Heart right ventricle (tissue), 16 donors: ENCODE results near the gene HS3ST5. TPM values are rescaled to one million over a fixed set of nuclear protein-coding genes. Genes with fewer than 3 reads are reported as not detected.

Experiments
- ATAC-seq, 8 donors: fragments of 200-7000 bp; cut with Tn5 transposase; one replicate each; pipeline ENCODE4 v1.9.1; 2020; ENCODE audit warnings: mild to moderate bottlenecking in 8 of 8, moderate library complexity in 8 of 8, moderate number of reproducible peaks in 1 of 8
- DNase-seq, 2 donors: peaks; one replicate each; pipeline ENCODE4 v3.0.0-alpha.2; 2020
- H3K27ac ChIP-seq, 10 donors: fragments of 200-600 bp; sonication (generic) in 2 of 10; one replicate each; pipeline versions ENCODE4 v1.5.0 to v1.8.0; 2020 to 2022; ENCODE audit warnings: mild to moderate bottlenecking in 3 of 10
- H3K27me3 ChIP-seq, 7 donors: fragments of 200-600 bp; one replicate each; pipeline ENCODE4 v1.8.0; 2021 to 2022; ENCODE audit warnings: mild to moderate bottlenecking in 2 of 7
- H3K36me3 ChIP-seq, 9 donors: fragments of 200-600 bp; sonication (generic) in 1 of 9; one replicate each; pipeline versions ENCODE4 v1.5.0 to v1.8.0; 2020 to 2022; ENCODE audit warnings: mild to moderate bottlenecking in 2 of 9
- H3K4me1 ChIP-seq, 9 donors: fragments of 200-600 bp; sonication (generic) in 1 of 9; one replicate each; pipeline versions ENCODE4 v1.5.0 to v1.8.0; 2020 to 2022; ENCODE audit warnings: mild to moderate bottlenecking in 4 of 9
- H3K4me3 ChIP-seq, 10 donors: fragments of 200-600 bp; sonication (generic) in 2 of 10; one replicate each; pipeline versions ENCODE4 v1.5.0 to v1.8.0; 2020 to 2022; ENCODE audit warnings: mild to moderate bottlenecking in 7 of 10, moderate library complexity in 2 of 10
- H3K9me3 ChIP-seq, 11 donors: fragments of 200-600 bp in 10 of 11; sonication (generic) in 2 of 11; one replicate each; pipeline versions ENCODE4 v1.5.0 to v1.8.0; 2013 to 2022; ENCODE audit warnings: mild to moderate bottlenecking in 2 of 11, control low read depth in 1 of 11, moderate library complexity in 1 of 11
- WGBS, 2 donors: extraction: QIAGEN DNeasy Blood & Tissue Kit; methylation state at CpG; one replicate each; pipeline ENCODE4 v1.1.7; 2013; ENCODE audit warnings: inconsistent platforms in 1 of 2; 5-methylcytosine and 5-hydroxymethylcytosine counted together
- intact Hi-C, 10 donors: fragments of 100-400 bp; cut with DNase I; formaldehyde crosslinking; loops; one replicate each; pipeline versions ENCODE4 v1.11.1 to v1.14.2; 2022
- polyA plus RNA-seq, 2 donors: library from polyadenylated mRNA; stranded (reverse); fragments of 200-250 nt; gene quantifications; one replicate each; pipeline ENCODE4 v1.2.3, GENCODE V29; 2013
- total RNA-seq, 10 donors: library from RNA; stranded (reverse); fragmentation: NEBNext Ultra II Directional in 3 of 10; extraction: Animal tissue kit (Norgen Biotek cat#: 25700) in 3 of 10; gene quantifications; one replicate each; pipeline versions ENCODE4 v1.2.1 to v1.2.4, GENCODE V29; 2021 to 2023
- TF ChIP-seq, protein P1 (sequence below), 9 donors: fragments of 200-600 bp; sonication (generic) in 2 of 9; IDR thresholded peaks; one replicate each; pipeline versions ENCODE4 v1.5.0 to v1.8.0; 2021 to 2022; ENCODE audit warnings: antibody characterized with exemption in 9 of 9, mild to moderate bottlenecking in 5 of 9, moderate library complexity in 1 of 9
- donor health status: Arrhythmogenic right ventricular cardiomyopathy.
- donor health status: ischemic (EF 13 %, LVEDD 7.1; RV severe dilation, severe dysfunction).
- donor health status: healthy with polysubstance abuse.
- donor health status: DM: no; HTN: yes; CAD: no.
- donor health status: DM: no; HTN: no; CAD: no.
- donor health status: ischemic (EF 25% LVEDD 6.9; RV normal size, moderate dysfunction).
- donor health status: ischemic (EF 25% LVEDD 5.7; RV mildly dilated, moderate dysfunction).
- donor health status: healthy.
- donor health status: DM: yes; HTN: yes; CAD: no.
- donor health status: Ischemic cardiomyopathy.
- donor health status: ischemic (EF 35%, LVEDD 5.7; RV mildly dilated, moderate dysfunction).
- donor health status: nonischemic (EF 11% LVEDD 7.7; RV severe dilation, severe dysfunction).
- donor health status: DM: yes; HTN: yes; CAD: no.
- donor health status: PGD.
- donor health status: ischemic (EF 29% LVEDD 5.4; RV normal size, mild dysfunction).
- donor health status: nonischemic (EF 23%, LVEDD 6.1; RV moderate dilation, normal function).

Gene HS3ST5
- total and polyA plus RNA-seq, 12 donors = not detected

DNA sequence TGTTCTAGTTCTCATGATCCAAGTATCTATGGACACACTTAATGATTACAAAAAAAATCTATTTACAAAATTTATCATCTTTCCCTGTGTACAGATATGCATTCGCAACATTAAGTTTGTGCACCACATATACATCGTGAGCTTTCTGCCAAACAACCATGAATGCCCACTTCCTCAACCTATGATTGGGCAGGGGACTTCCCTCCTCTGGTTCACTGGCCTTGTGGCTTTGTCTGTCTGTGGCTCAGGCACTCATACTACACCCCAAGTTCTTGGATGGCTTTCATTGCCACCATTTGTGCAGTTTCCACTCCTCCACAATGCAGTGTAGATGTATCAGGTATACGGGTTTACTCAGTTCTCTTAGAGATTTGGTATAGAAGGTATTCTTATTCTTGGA lies 74.9 kb downstream of the HS3ST5 start:
- Histone ChIP-seq H3K9me3 (no peaks in the 10 kb centered on the region), H3K4me1 (no peaks in the 10 kb centered on the region), H3K4me3 (no peak overlapping the region), H3K27ac (no peak overlapping the region), H3K36me3 (no peaks in the 10 kb centered on the region), H3K27me3 (no peaks in the 10 kb centered on the region)
- TF ChIP-seq, protein P1, sequence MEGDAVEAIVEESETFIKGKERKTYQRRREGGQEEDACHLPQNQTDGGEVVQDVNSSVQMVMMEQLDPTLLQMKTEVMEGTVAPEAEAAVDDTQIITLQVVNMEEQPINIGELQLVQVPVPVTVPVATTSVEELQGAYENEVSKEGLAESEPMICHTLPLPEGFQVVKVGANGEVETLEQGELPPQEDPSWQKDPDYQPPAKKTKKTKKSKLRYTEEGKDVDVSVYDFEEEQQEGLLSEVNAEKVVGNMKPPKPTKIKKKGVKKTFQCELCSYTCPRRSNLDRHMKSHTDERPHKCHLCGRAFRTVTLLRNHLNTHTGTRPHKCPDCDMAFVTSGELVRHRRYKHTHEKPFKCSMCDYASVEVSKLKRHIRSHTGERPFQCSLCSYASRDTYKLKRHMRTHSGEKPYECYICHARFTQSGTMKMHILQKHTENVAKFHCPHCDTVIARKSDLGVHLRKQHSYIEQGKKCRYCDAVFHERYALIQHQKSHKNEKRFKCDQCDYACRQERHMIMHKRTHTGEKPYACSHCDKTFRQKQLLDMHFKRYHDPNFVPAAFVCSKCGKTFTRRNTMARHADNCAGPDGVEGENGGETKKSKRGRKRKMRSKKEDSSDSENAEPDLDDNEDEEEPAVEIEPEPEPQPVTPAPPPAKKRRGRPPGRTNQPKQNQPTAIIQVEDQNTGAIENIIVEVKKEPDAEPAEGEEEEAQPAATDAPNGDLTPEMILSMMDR (IDR thresholded peaks at IDR 0.05) = no peak
- intact Hi-C loops = no loop called here
- no peak for ATAC-seq
- no peak for DNase-seq
- WGBS, 2 donors = 92 to 97% methylated on average over 3 of the region's 3 CpGs

DNA sequence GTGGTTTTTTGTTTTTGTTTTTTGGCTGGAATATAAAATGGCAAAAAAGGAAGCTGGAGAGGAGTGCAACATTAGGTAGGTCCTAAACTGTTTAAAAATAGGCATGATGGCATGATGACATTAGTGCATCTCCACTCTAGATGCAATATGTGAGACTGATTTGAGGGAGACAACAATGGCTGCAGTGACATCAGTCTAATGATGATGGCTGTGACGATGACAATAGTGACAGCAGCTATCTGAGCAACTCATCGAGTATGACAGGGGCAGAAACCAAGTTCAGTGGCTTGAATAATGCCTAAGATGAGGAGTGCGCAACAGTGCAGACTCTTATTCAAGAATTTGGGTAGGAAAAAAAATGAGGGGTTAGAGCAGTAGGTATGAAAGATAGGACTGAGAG lies 82.0 kb downstream of the HS3ST5 start:
- TF ChIP-seq, protein P1 (IDR thresholded peaks at IDR 0.05) = no peak
- Histone ChIP-seq H3K4me1 (no peaks in the 10 kb centered on the region), H3K27me3 (no peaks in the 10 kb centered on the region), H3K36me3 (no peaks in the 10 kb centered on the region), H3K27ac (no peak overlapping the region), H3K4me3 (no peak overlapping the region), H3K9me3 (no peaks in the 10 kb centered on the region)
- 70 to 78% methylated on average over 3 of the region's 3 CpGs for WGBS, 2 donors
- intact Hi-C loops = no loop called here
- no peak for DNase-seq
- no peak for ATAC-seq

DNA sequence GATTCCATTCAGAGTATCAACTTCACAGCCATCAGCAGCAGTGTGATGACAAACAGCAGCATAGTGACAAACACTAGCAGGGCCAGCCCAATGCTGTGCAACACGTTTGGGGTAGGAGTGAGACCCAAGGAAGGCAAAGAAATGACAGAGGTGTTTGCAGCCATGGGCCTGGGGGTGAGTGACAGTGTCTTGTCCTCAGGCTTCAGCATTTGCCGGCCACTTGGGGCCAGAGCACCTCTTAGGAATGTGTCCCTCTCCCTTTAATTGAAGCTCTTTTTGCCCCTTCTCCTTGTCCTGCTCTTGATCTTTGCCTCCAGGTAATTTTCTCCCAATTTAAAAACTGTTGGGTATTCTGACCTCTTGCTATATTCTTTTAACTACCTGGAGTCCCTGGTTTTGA lies 84.4 kb downstream of the HS3ST5 start:
- Histone ChIP-seq H3K4me1 (no peaks in the 10 kb centered on the region), H3K36me3 (no peaks in the 10 kb centered on the region), H3K4me3 (no peak overlapping the region), H3K9me3 (no peaks in the 10 kb centered on the region), H3K27ac (no peak overlapping the region), H3K27me3 (no peaks in the 10 kb centered on the region)
- DNase-seq (no peak), ATAC-seq (no peak)
- intact Hi-C loops = no loop called here
- 39 to 45% methylated on average over 2 of the region's 2 CpGs for WGBS, 2 donors
- TF ChIP-seq, protein P1 (IDR thresholded peaks at IDR 0.05) = no peak

DNA sequence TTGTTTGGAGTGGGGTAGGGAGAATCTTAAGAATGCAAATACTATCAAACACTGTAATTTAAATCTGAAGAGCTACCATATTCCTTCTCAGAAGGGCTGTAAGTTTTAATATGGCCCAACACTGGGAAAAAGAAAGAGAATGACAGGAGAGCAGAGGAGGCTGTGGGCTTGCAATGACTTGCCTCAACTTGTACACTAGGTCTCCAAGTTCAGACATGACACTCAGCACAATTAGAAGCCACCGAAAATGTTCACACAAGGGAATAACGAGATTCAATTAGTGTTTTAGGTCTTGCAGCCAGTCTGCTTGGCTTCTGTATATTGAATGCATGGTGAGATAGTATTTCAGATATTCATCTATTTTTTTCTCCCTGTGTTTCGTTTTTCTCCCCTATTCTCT lies 89.4 kb downstream of the HS3ST5 start:
- intact Hi-C loops = no loop called here
- TF ChIP-seq, protein P1 (IDR thresholded peaks at IDR 0.05) = no peak
- Histone ChIP-seq H3K36me3 (no peaks in the 10 kb centered on the region), H3K9me3 (no peaks in the 10 kb centered on the region), H3K27me3 (no peaks in the 10 kb centered on the region), H3K27ac (no peak overlapping the region), H3K4me1 (no peaks in the 10 kb centered on the region), H3K4me3 (no peak overlapping the region)
- DNase-seq (no peak), ATAC-seq (no peak)
- WGBS, 2 donors = 80 to 84% methylated on average over 3 of the region's 3 CpGs

DNA sequence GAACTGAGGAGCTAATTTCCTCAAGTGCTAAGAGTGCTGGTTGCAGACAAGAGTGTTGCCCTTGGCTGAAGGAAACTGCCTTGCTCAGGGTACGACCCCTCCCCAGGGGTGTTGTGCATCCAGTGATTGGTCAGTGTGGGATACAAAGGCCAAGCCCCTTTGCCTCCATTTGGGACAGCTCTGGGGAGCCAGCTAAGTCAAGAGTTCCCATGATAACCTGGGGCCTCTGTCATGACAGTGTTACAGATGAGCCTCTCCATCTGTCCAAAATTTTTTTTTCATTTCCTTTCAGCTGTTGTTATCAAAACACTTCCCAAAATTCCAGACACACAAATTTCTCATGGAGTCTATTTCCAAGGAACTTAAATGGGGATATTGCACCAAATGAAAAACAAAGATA lies 93.3 kb downstream of the HS3ST5 start:
- WGBS, 2 donors = 58 to 60% methylated on average over 1 of the region's 1 CpG
- Histone ChIP-seq H3K27ac (no peak overlapping the region), H3K4me1 (no peaks in the 10 kb centered on the region), H3K36me3 (no peaks in the 10 kb centered on the region), H3K27me3 (no peaks in the 10 kb centered on the region), H3K9me3 (no peaks in the 10 kb centered on the region), H3K4me3 (no peak overlapping the region)
- intact Hi-C loops = no loop called here
- ATAC-seq (no peak), DNase-seq (no peak)
- TF ChIP-seq, protein P1 (IDR thresholded peaks at IDR 0.05) = no peak
